SKM-1 treated with dmso at 0.1 percent for 144 hours (cell line): ENCODE results near the gene LCNL1.

ENCODE experiments used
- DNase-seq: peaks from one replicate; lab custom pipeline; 2025; ENCODE audit not compliant: unreplicated experiment; lab: John Stamatoyannopoulos, UW

Gene LCNL1

DNA sequence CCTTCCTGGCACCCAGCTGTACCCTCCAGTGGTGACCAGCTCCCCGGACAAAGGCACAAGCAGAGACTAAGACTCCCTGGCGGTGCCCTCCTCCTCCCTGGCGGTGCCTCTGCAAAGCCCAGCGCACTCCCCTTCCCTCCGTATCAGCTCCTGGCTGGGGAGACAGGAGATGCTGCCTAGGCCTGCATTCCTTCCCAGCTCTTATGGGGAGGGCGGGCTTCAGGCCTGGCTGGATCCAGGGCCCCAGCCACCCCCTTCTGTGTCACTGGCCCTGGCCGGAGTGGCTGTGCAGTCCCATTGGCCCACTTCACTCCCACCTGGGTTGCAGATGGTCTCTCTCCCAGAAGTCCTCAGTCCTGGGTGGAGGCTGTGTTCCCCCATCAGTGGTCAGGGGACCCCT lies 24.3 kb upstream of the LCNL1 start:
- no peak for DNase-seq

- DNase-seq = no peak
Measured at GRCh38 chr9:136958898-136959850, 23.6 kb upstream of the LCNL1 start.

DNA sequence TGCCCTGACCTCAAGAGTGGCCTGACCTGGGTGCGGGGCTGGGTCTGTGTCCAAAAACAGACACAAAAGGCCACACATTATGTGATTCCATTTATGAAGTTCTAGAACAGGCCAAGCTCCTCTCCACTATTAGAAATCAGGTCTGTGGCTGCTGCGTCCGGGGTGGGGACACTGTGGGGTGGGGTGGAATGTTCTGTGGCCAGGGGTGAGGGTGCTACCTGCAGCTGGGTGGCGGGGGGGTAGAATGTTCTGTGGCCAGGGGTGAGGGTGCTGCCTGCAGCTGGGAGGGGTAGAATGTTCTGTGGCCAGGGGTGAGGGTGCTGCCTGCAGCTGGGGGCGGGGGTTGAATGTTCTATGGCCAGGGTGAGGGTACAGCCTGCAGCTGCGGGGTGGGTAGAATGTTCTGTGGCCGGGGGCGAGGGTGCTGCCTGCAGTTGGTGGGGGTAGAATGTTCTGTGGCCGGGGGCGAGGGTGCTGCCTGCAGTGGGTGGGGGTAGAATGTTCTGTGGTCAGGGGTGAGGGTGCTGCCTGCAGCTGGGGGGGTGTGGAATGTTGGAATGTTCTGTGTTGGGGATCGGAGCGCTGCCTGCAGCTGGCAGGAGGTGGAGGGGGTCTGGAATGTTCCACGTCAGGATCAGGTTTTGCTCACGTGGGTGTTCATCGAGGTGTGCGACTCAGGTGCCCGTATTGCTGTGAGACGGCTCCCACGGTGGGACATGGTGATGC lies 22.4 kb upstream of the LCNL1 start:
- no peak for DNase-seq

DNA sequence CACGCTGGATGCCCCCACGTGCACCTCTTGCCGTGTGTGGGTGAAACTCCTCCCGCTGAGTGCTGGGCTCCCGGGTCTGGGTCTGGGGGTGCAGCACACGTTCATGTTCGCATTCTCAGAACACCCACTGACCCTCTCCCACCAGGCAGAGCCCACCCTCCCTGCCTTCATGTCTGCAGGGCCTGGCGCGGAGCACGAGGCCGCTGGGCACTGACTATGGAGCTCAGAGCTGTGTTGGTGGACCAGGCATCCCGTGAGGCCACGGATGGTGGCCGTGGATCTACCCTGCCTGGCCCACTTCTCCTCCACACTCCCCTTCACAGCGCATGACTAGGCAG lies 21.9 kb upstream of the LCNL1 start:
- DNase-seq = no peak

DNA sequence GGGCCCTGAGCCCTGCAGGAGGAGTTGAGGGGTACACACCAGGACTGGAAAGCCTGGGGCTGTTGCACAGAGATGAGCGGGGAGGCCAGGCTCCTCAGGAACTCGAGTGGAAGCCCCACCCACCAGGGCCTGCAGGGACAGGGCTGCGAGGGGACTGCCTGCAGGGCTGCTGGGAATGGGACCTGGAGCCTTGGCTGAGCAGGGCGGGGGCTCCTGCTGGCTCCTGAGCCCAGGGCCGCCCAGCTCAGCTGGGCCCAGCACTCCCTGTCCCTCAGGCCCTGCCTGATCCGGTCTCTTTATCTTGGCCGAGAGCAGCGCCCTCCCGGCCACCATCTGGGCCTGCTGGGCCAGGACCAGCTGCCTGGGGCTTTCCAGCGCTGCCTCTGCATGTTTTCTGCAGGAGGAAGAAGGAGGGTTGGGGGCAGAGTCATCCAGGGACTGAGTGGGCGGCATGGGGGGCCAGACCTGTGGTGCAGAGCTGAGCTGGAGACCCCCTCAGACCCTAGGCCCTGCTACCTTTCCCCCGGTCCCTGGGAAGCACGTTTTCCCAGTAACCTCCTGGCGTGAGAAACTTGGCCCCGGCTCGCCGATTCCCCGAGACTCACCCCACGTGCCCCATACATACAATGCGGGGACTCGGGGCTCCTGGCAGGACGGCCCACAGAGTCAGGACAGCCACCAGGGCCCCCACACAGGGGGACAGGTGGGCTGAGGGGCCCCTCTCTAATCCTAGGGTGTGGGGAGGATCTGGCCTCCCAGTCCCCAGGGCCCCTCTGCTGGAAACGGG lies 21.3 kb upstream of the LCNL1 start:
- DNase-seq = no peak

DNA sequence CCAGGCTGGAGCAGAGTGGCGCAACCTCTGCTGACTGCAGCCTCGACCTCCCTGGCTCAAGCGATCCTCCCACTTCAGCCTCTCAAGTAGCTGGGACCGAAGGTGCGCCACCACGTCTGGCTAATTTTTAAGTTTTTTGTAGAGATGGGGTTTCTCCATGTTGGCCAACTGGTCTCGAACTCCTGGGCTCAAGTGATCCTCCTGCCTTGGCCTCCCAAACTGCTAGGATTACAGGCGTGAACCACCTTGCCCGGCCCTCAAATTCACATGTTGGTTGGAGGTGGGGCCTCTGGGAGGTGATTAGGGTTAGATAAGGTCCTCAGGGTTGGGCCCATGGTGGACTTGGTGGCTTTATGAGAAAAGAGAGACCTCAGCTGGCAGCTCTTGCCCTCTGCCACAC lies 20.6 kb upstream of the LCNL1 start:
- DNase-seq = no peak

GRCh38 chr9:136962701-136963248 lies 20.0 kb upstream of the LCNL1 start:
- DNase-seq = no peak

DNA sequence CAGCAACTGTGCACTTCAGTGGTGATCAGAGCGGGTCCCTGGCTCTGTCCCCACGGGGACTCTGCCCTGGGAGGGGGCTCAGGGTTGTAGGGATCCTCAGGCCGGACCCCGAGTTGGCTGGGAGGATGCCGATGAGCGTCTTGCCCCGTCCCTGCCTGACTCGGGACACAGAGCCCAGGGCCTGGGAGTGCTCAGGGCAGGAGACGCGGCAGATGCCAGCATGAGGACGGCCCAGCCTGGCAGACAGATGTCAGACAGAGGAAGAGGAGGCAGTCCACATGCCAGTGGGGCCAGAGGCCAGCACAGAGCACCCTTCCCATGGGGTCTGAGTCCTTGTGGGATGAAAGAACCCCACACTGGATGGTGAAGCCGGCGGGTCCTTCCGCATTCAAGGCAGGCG lies 19.5 kb upstream of the LCNL1 start:
- no peak for DNase-seq

DNA sequence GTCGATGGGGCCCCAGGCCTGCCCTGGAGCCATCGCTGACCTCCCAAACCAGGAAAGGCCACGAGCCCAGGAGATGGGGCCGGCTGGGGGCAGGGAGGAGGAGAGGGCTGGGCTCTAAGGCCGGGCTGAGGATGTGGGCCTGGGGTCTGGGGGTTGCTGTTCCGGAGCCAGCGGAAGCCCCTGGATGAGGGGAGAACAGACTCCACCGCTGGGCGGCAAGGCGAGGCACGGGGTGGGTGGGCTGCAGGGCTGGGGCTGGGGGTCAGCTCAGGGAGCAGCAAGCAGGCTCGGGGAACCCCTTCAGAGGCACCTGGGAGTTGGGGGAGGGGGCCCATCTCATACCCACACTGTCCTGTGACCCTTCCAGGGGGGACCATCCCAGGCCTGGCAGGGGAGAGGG lies 19.0 kb upstream of the LCNL1 start:
- no peak for DNase-seq

GRCh38 chr9:136964171-136964689 lies 18.6 kb upstream of the LCNL1 start:
- no peak for DNase-seq

DNA sequence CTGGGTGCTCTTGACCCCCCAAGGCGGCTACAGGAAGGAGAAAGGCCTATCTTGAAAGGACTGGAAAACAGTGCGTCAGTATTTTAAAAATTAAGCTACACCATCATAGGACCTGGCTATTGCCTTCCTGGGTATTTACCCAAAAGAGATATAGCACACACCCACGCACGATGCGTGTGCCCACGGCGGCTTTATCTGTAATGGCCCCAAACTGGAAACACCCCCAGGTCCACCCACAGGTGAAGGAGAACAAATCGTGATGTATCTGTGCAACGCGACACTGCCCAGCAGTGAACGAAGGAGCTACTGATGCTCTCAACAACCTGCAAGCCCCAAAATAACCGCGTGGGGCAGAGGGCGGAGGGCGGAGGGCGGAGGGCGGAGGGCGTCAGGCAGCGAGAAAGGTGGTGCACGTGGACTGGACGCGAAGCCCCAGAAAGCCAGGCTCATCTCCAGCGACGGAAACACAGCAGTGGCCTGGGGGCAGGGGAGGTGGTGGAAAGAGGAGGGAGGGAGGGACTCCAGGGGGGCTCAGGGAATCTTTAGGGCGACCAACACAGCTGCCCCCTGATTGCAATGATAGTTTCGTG lies 17.9 kb upstream of the LCNL1 start:
- DNase-seq = no peak

- DNase-seq = no peak
Measured at GRCh38 chr9:136965771-136966484, 16.9 kb upstream of the LCNL1 start.

- no peak for DNase-seq
Measured at GRCh38 chr9:136968333-136969127, 14.3 kb upstream of the LCNL1 start.

- no peak for DNase-seq
Measured at GRCh38 chr9:136969150-136969549, 13.6 kb upstream of the LCNL1 start.

DNA sequence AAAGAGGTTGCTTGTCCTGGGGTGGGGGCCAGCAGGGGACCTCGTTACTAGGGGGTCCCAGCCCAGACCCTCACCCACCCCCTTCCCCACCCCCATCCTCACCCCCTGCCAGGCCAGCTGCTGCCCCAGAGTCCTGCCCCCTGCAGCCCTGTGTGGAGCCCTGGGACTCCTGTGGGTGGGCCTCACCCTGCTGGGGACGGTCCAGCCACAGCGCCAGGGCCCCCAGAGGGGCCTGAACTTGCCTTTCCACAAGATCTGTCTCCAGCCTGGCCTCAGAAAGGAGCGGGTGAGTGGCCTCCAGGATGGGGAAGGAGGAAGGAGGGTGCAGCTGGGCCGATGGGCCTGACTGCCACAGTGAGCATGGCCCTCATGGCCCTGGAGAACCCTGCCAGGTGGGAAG lies 13.0 kb upstream of the LCNL1 start:
- no peak for DNase-seq

GRCh38 chr9:136970361-136970760 lies 12.4 kb upstream of the LCNL1 start:
- no peak for DNase-seq

- no peak for DNase-seq
Measured at GRCh38 chr9:136971746-136972145, 11.0 kb upstream of the LCNL1 start.

DNA sequence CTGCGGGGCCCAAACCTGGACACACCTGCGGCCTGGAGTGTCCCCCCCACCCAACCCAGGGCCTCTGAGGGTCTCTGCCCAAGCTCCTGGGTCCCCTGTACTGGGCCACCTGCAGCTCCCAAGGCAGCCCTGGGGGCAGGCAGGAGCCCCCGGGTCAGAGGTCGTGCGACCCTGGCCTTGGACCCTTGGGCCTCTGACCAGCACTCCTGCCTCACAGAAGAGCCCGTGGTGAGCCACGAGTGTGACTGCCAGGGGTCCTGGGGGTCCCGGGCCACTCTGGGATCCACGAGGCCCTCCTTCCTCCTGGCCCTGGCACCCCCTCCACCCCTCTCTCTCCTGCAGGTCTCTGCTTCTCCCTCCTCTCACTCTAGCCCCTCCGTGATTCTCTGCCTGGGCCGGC lies 10.5 kb upstream of the LCNL1 start:
- DNase-seq = no peak

DNA sequence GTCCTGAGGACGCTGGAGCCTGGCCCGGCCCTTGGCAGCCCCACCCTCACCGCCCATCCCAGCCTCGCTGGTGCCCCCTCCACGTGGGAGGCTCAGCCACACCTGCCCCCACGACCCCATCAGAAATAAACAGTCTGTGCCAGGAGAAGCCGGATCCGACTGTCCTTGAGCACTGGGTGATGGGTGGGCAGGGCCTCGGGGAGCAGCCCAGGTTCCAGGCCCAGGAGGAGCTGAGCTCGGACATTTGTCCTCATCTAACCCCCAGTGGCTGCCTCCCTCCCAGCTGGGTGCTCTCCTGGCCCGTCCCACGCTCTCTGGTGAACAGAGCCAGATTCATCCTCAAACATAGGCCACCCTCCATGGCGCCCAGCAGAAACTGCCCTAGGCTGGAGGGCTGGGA lies 10.1 kb upstream of the LCNL1 start:
- no peak for DNase-seq
